Frontal cortex (tissue), 1 donor: ENCODE data around the gene RNU6-1. TPM values are rescaled to one million over a fixed set of nuclear protein-coding genes. Genes with fewer than 3 reads are reported as not detected.

Source experiments
- small RNA-seq: library from RNA; depleted of rRNA; stranded (forward); fragments of <200 nt; gene quantifications from one replicate; pipeline ENCODE3, GENCODE V24; 2014
- total RNA-seq: library from RNA; depleted of rRNA; stranded (reverse); fragments of >200 nt; gene quantifications from one replicate; pipeline ENCODE4 v1.2.3, GENCODE V29; 2014

RNU6-1 gene
- total RNA-seq, 1 donor from 2014 or later: not detected

Small RNA genes lying within 50 kb of the gene (small RNA-seq; reads per million reads assigned to genes)
- 0.08 reads per million for gene RNU6-1

Other genes starting within 250 kb of the RNU6-1 start
- 0.41 TPM for gene SKOR1, start 14.5 kb downstream of the RNU6-1 start, total RNA-seq
- 18.8 TPM for gene PIAS1, start 214.3 kb upstream of the RNU6-1 start, total RNA-seq